Measurements from ENCODE around the gene SURF6. TPM values are rescaled to one million over a fixed set of nuclear protein-coding genes. Genes with fewer than 3 reads are reported as not detected.

SURF6 gene
- total RNA-seq, 1 experiment from 2014 or later, result 32.4 TPM

DNA sequence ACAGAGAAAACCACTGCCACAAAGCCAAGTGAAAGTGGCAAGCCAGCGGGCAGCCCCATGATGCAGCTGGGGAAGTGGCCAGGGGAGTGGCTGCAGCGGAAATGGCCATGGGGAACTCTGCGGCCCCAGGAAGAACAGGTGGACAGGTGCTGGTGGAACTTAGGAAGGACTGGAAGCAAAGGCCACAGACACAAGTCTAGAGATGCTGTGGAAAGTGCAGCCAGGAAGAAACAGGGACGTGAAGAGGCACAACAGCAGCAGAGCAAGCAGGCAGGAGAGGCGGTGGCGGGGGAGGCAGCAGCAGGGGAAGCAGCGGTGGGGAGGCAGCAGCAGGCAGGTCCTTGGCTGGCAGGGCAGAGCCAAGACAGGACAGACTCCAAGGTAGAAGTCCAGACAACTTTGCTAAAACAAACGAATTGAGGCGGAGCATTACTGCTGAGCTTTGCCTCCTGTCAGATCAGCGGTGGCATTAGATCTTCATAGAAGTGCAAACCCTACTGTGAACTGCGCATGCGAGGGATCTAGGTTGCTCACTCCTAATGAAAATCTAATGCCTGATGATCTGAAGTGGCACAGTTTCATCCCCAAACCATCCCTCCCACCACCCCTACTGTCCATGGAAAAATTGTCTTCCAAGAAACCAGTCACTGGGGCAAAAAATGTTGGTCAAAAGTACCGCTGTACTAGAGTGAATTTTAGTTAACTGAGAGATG, 11.8 kb downstream of the SURF6 start:
- peaks cover 10% of the 10 kb centered on the region for H3K9me3 Mint-ChIP-seq (ENCODE audit: unreplicated experiment)
- peaks cover 12% of the 10 kb centered on the region; the same call in 1 of the 2 replicates for H3K9me3 ChIP-seq
- no peaks in the 10 kb centered on the region for H3K4me1 Mint-ChIP-seq (ENCODE audit: low read depth, unreplicated experiment)
- no peaks in the 10 kb centered on the region for H3K27me3 Mint-ChIP-seq (ENCODE audit: insufficient read depth, unreplicated experiment)
- no peaks in the 10 kb centered on the region for H3K27me3 ChIP-seq (replicated peaks; ENCODE audit: control insufficient read depth, insufficient read depth, low read length)
- no peak overlapping the region for H3K4me3 Mint-ChIP-seq (ENCODE audit: unreplicated experiment)
- intact Hi-C loops (cut with micrococcal nuclease; ENCODE audit: unreplicated experiment), result no loop called here
- no TSS peak for BruUV-seq (replicated peaks)
- no peak overlapping the region for H3K27ac Mint-ChIP-seq (ENCODE audit: unreplicated experiment)
- H3K4me3 ChIP-seq (ENCODE audit: low read depth, low read length), result no peak overlapping the region
- no peak for DNase-seq
- peaks cover 13% of the 10 kb centered on the region for H3K36me3 Mint-ChIP-seq (ENCODE audit: insufficient read depth, unreplicated experiment)
- H3K36me3 ChIP-seq (ENCODE audit: control insufficient read depth, insufficient read depth, low read length), result no peaks in the 10 kb centered on the region
- POLR2A ChIA-PET, result no interaction called here
- CTCF ChIA-PET, result no interaction called here
- H3K4me1 ChIP-seq, result no peaks in the 10 kb centered on the region
- TF ChIP-seq, protein P1, sequence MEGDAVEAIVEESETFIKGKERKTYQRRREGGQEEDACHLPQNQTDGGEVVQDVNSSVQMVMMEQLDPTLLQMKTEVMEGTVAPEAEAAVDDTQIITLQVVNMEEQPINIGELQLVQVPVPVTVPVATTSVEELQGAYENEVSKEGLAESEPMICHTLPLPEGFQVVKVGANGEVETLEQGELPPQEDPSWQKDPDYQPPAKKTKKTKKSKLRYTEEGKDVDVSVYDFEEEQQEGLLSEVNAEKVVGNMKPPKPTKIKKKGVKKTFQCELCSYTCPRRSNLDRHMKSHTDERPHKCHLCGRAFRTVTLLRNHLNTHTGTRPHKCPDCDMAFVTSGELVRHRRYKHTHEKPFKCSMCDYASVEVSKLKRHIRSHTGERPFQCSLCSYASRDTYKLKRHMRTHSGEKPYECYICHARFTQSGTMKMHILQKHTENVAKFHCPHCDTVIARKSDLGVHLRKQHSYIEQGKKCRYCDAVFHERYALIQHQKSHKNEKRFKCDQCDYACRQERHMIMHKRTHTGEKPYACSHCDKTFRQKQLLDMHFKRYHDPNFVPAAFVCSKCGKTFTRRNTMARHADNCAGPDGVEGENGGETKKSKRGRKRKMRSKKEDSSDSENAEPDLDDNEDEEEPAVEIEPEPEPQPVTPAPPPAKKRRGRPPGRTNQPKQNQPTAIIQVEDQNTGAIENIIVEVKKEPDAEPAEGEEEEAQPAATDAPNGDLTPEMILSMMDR (IDR thresholded peaks at IDR 0.05; ENCODE audit: insufficient read depth in 1 of 2, low read depth in 1 of 2, low read length in 1 of 2, severe bottlenecking in 1 of 2, unreplicated experiment in 1 of 2), result no peak

DNA sequence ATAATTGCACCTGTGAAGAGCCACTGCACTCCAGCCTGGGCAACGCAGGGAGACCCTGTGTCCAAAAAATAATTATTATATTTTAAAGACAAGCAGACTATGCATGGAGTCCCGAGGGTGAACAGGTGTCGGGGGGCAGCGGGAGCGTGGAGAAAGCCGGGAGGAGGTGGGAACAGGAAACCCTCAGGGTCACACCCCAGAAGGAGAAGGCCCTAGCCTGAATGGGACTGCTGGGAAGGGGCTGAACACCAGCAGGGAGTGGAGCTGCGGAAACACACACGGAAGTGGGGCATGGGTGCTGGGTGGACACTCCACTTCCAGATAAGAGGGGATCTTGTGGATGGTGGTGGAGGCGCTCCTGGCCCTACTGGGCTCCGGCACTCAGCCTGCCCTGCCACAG, 12.8 kb downstream of the SURF6 start:
- Mint-ChIP-seq H3K36me3 (ENCODE audit: insufficient read depth, unreplicated experiment) (peaks cover 4% of the 10 kb centered on the region), H3K4me1 (ENCODE audit: low read depth, unreplicated experiment) (no peaks in the 10 kb centered on the region), H3K27ac (ENCODE audit: unreplicated experiment) (no peak overlapping the region), H3K27me3 (ENCODE audit: insufficient read depth, unreplicated experiment) (no peaks in the 10 kb centered on the region), H3K4me3 (ENCODE audit: unreplicated experiment) (no peak overlapping the region), H3K9me3 (ENCODE audit: unreplicated experiment) (peaks cover 10% of the 10 kb centered on the region)
- Histone ChIP-seq H3K9me3 (peaks cover 12% of the 10 kb centered on the region; the same call in 1 of the 2 replicates), H3K36me3 (ENCODE audit: control insufficient read depth, insufficient read depth, low read length) (no peaks in the 10 kb centered on the region), H3K4me3 (ENCODE audit: low read depth, low read length) (no peak overlapping the region), H3K4me1 (no peaks in the 10 kb centered on the region), H3K27me3 (replicated peaks; ENCODE audit: control insufficient read depth, insufficient read depth, low read length) (no peaks in the 10 kb centered on the region)
- intact Hi-C loops (cut with micrococcal nuclease; ENCODE audit: unreplicated experiment), result no loop called here
- no TSS peak for BruUV-seq (replicated peaks)
- CTCF ChIA-PET, result no interaction called here
- POLR2A ChIA-PET, result no interaction called here
- TF ChIP-seq, protein P1 (IDR thresholded peaks at IDR 0.05; ENCODE audit: insufficient read depth in 1 of 2, low read depth in 1 of 2, low read length in 1 of 2, severe bottlenecking in 1 of 2, unreplicated experiment in 1 of 2), result no peak
- no peak for DNase-seq

DNA sequence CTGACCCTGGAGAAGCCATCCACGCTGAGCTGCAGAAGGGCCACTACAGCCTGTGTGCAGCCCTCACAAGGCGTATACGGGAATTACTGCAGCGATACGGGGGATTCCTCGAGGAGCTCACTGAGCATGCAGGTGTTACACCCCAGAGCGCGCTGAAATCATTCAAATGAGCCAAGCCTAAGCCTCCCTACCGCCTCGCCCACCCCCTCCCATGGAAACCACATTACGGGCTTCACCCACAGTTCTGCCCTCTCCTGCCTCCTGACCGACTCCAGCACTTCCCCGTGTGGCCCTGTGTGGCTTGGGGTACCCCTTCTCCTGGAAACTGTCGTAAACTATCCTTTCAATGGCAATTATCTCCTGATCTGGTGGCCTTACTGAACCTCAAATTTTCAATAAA, 13.3 kb downstream of the SURF6 start:
- H3K36me3 ChIP-seq (ENCODE audit: control insufficient read depth, insufficient read depth, low read length), result no peaks in the 10 kb centered on the region
- no peak overlapping the region for H3K4me3 Mint-ChIP-seq (ENCODE audit: unreplicated experiment)
- H3K27me3 ChIP-seq (replicated peaks; ENCODE audit: control insufficient read depth, insufficient read depth, low read length), result no peaks in the 10 kb centered on the region
- no peak overlapping the region for H3K27ac Mint-ChIP-seq (ENCODE audit: unreplicated experiment)
- H3K4me1 Mint-ChIP-seq (ENCODE audit: low read depth, unreplicated experiment), result no peaks in the 10 kb centered on the region
- H3K36me3 Mint-ChIP-seq (ENCODE audit: insufficient read depth, unreplicated experiment), result no peaks in the 10 kb centered on the region
- no peak for DNase-seq
- H3K4me3 ChIP-seq (ENCODE audit: low read depth, low read length), result no peak overlapping the region
- ChIA-PET CTCF (no interaction called here), POLR2A (no interaction called here)
- BruUV-seq (replicated peaks), result no TSS peak
- H3K9me3 ChIP-seq, result peaks cover 12% of the 10 kb centered on the region; the same call in 1 of the 2 replicates
- TF ChIP-seq, protein P1 (IDR thresholded peaks at IDR 0.05; ENCODE audit: insufficient read depth in 1 of 2, low read depth in 1 of 2, low read length in 1 of 2, severe bottlenecking in 1 of 2, unreplicated experiment in 1 of 2), result no peak
- no peaks in the 10 kb centered on the region for H3K4me1 ChIP-seq
- intact Hi-C loops (cut with micrococcal nuclease; ENCODE audit: unreplicated experiment), result no loop called here
- H3K9me3 Mint-ChIP-seq (ENCODE audit: unreplicated experiment), result peaks cover 10% of the 10 kb centered on the region
- H3K27me3 Mint-ChIP-seq (ENCODE audit: insufficient read depth, unreplicated experiment), result no peaks in the 10 kb centered on the region
